Ovary (tissue), 3 donors: ENCODE results near the gene KMO.

Source experiments
- CTCF ChIP-seq, 3 donors: fragments of 450-650 bp in 2 of 3; fragments of 200-600 bp in 1 of 3; IDR thresholded peaks; one replicate each; pipeline versions ENCODE4 v1.5.1 to v1.8.0; 2016 to 2022; ENCODE audit warnings: antibody characterized with exemption in 3 of 3, mild to moderate bottlenecking in 1 of 3
- EP300 ChIP-seq: sonication (generic); formaldehyde crosslinking; IDR thresholded peaks from one replicate; pipeline ENCODE4 v1.6.1; 2017; ENCODE audit warnings: antibody characterized with exemption
- donor health status: DM: no; HTN: no; CAD: no.

- TF ChIP-seq EP300 (no peak), CTCF (IDR thresholded peaks at IDR 0.05) (no peak)
Measured at GRCh38 chr1:241635556-241636152, 103.5 kb downstream of the KMO start.
